Measurements from ENCODE around the gene PYURF. TPM values are rescaled to one million over a fixed set of nuclear protein-coding genes. Genes with fewer than 3 reads are reported as not detected.
"Not testable (repeated sequence)": the region's sequence is repeated elsewhere in the genome, so short reads cannot be mapped to it uniquely, and the experiment has no call there.

Gene PYURF
- total RNA-seq, 1 experiment from 2014 or later, result 50.9 TPM

DNA sequence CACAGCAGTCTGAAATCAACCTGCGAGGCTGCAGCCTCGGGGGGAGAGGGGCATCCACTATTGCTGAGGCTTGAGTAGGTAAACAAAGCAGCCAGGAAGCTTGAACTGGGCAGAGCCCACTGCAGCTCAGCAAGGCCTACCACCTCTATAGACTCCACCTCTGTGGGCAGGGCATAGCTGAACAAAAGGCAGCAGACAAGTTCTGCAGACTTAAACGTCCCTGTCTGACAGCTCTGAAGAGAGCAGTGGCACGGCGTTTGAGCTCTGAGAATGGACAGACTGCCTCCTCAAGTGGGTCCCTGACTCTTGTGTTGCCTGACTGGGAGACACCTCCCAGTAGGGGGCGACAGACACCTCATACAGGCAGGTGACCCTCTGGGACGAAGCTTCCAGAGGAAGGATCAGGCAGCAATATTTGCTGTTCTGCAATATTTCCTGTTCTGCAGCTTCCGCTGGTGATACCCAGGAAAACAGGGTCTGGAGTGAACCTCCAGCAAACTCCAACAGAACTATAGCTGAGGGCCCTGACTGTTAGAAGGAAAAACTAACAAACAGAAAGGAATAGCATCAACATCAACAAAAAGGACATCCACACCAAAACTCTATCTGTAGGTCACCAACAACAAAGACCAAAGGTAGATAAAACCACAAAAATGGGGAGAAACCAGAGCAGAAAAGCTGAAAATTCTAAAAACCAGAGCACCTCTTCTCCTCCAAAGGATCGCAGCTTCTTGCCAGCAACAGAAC is 15.9 kb upstream of the PYURF start:
- H2AFZ ChIP-seq (ENCODE audit: low read depth, low read length, poor library complexity, severe bottlenecking), result not testable (repeated sequence)
- peak overlapping the region; percentile 47 for H3K4me2 ChIP-seq (ENCODE audit: low read length)

GRCh38 chr4:88537709-88538108 is 14.1 kb upstream of the PYURF start:
- no peak overlapping the region for H3K4me3 ChIP-seq (replicated peaks in 1 of 2; ENCODE audit: low read depth in 1 of 2, low read length in 2 of 2)
- RAD21 ChIA-PET (ENCODE audit: low non-redundant PET in 1 of 2, low total read pairs in 2 of 2, uncharacterized antibody in 2 of 2, unreplicated experiment in 2 of 2), result no interaction called here
- no peaks in the 10 kb centered on the region for H3K9me2 ChIP-seq (ENCODE audit: insufficient read depth)
- H3K4me1 ChIP-seq (ENCODE audit: control insufficient read depth in 1 of 2, insufficient read depth in 2 of 2, low read length in 2 of 2), result no peaks in the 10 kb centered on the region
- no TSS peak for BruUV-seq (replicated peaks)
- H3K79me2 ChIP-seq (ENCODE audit: insufficient read depth, low read length), result no peaks in the 10 kb centered on the region
- H3K36me3 ChIP-seq (ENCODE audit: control insufficient read depth in 1 of 2, insufficient read depth in 2 of 2, low read length in 2 of 2), result no peaks in the 10 kb centered on the region
- no peak overlapping the region for H3K4me2 ChIP-seq (ENCODE audit: low read length)
- H2AFZ ChIP-seq (ENCODE audit: low read depth, low read length, poor library complexity, severe bottlenecking), result no peak overlapping the region
- H3K27me3 ChIP-seq (ENCODE audit: insufficient read depth, low read length), result no peaks in the 10 kb centered on the region
- intact Hi-C loops (cut with micrococcal nuclease), result no loop called here
- DNase-seq (ENCODE audit: low read depth, low spot score) (no peak), ATAC-seq (no peak)
- no peak overlapping the region for H3K27ac ChIP-seq (ENCODE audit: low read depth, low read length)
- no peaks in the 10 kb centered on the region for H4K20me1 ChIP-seq (ENCODE audit: insufficient read depth)
- POLR2A ChIA-PET, result no interaction called here
- CTCF ChIA-PET, result interaction anchor here (3.3 kb wide), 1 partner anchor 122 kb away, joined by 18 read pairs; no protein-coding TSS in a partner anchor
- TF ChIP-seq EZH2 (IDR thresholded peaks at IDR 0.05), result no peak
- no peaks in the 10 kb centered on the region for H3K9me3 ChIP-seq (ENCODE audit: control insufficient read depth in 1 of 2, insufficient read depth in 1 of 2, low read depth in 1 of 2, low read length in 2 of 2)
- no peak overlapping the region for H3K9ac ChIP-seq (ENCODE audit: low read length)

More for the DNA sequence above, 15.9 kb upstream of the PYURF start:
- H3K36me3 ChIP-seq (ENCODE audit: control insufficient read depth in 1 of 2, insufficient read depth in 2 of 2, low read length in 2 of 2); H3K9ac ChIP-seq (ENCODE audit: low read length); H3K9me3 ChIP-seq (ENCODE audit: control insufficient read depth in 1 of 2, insufficient read depth in 1 of 2, low read depth in 1 of 2, low read length in 2 of 2); H3K9me2 ChIP-seq (ENCODE audit: insufficient read depth); H3K4me1 ChIP-seq (ENCODE audit: control insufficient read depth in 1 of 2, insufficient read depth in 2 of 2, low read length in 2 of 2); H4K20me1 ChIP-seq (ENCODE audit: insufficient read depth); DNase-seq (ENCODE audit: low read depth, low spot score); H3K79me2 ChIP-seq (ENCODE audit: insufficient read depth, low read length); BruUV-seq (replicated peaks); H3K27ac ChIP-seq (ENCODE audit: low read depth, low read length); H3K27me3 ChIP-seq (ENCODE audit: insufficient read depth, low read length); H3K4me3 ChIP-seq (replicated peaks in 1 of 2; ENCODE audit: low read depth in 1 of 2, low read length in 2 of 2): not testable (repeated sequence)
- ChIA-PET POLR2A (interaction anchor here (1.3 kb wide), 1 partner anchor 120 kb away, joined by 5 read pairs; no protein-coding TSS in a partner anchor), RAD21 (ENCODE audit: low non-redundant PET in 1 of 2, low total read pairs in 2 of 2, uncharacterized antibody in 2 of 2, unreplicated experiment in 2 of 2) (interaction anchor here (0.7 to 1.6 kb wide), 8 partner anchors 73 to 484 kb away, joined by 3 to 17 read pairs (median 4); no protein-coding TSS in a partner anchor), CTCF (interaction anchor here (0.6 to 2.9 kb wide), 23 partner anchors 9 to 506 kb away, joined by 3 to 71 read pairs (median 5); partner anchors contain the start of genes NAP1L5 and PYURF)
- peak; percentile 91 for ATAC-seq
- intact Hi-C loops (cut with micrococcal nuclease), result loop anchor here (1.0 kb wide), 1 partner anchor 120 kb away; no protein-coding TSS in a partner anchor
- TF ChIP-seq RAD21 (IDR thresholded peaks at IDR 0.05; ENCODE audit: low read depth), result peak; percentile 87
- TF ChIP-seq, protein P1, sequence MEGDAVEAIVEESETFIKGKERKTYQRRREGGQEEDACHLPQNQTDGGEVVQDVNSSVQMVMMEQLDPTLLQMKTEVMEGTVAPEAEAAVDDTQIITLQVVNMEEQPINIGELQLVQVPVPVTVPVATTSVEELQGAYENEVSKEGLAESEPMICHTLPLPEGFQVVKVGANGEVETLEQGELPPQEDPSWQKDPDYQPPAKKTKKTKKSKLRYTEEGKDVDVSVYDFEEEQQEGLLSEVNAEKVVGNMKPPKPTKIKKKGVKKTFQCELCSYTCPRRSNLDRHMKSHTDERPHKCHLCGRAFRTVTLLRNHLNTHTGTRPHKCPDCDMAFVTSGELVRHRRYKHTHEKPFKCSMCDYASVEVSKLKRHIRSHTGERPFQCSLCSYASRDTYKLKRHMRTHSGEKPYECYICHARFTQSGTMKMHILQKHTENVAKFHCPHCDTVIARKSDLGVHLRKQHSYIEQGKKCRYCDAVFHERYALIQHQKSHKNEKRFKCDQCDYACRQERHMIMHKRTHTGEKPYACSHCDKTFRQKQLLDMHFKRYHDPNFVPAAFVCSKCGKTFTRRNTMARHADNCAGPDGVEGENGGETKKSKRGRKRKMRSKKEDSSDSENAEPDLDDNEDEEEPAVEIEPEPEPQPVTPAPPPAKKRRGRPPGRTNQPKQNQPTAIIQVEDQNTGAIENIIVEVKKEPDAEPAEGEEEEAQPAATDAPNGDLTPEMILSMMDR (IDR thresholded peaks at IDR 0.05 in 2 of 3, conservative IDR thresholded peaks at IDR 0.05 in 1 of 3; ENCODE audit: borderline replicate concordance in 1 of 3, insufficient read depth in 1 of 3, low read depth in 2 of 3, low read length in 2 of 3), result peak; percentile 66 to 78 (median 70)
